HG03575 (cell line): ENCODE measurements around the gene LHX3.
A peak's percentile ranks its signal among the peaks of the same experiment; 100 is the strongest.

Experiments
- ATAC-seq: cut with Tn5 transposase; IDR thresholded peaks from one replicate; pipeline ENCODE4 v1.9.1; 2021; ENCODE audit not compliant: unreplicated experiment, insufficient number of reproducible peaks, low FRiP score; ENCODE audit errors: extremely low read depth

The LHX3 gene

GRCh38 chr9:136229096-136230065, 24.5 kb upstream of the LHX3 start:
- ATAC-seq, result no peak

DNA sequence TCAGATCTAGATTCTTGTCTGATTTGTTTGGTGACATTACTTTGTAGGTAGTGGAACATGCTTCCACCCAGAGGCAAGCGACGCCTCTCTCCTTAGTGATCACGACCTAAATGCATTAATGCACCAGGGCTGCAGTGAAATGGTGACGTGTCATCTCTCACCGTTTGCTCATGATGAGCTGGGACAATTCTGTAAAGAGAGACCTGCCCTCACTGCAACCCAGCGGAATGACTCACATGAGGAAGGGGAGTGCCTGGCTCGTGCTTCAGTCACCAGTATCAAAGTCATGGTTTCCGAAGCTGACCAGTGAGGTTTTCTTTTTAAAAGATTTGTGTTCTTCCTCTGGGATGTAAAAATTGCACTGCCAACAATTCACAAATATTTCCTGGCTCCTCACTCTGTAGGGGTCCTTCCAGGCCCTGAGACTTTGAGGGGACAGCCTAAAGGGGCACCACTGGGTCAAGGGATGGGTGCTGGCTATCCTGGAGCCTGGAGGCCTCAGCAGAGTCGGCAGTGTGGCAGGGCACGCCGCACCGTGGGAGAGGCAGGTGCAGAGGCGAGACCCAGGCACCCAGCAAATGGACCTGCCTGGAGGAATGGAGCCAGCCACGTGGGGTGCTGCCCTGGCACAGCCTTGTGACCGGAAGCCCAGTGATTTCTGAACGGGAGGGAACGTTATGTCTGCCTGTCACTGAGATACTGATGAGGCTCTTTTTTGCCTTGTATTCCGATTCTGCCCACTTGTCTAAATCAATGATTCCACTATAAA, 23.4 kb upstream of the LHX3 start:
- no peak for ATAC-seq

DNA sequence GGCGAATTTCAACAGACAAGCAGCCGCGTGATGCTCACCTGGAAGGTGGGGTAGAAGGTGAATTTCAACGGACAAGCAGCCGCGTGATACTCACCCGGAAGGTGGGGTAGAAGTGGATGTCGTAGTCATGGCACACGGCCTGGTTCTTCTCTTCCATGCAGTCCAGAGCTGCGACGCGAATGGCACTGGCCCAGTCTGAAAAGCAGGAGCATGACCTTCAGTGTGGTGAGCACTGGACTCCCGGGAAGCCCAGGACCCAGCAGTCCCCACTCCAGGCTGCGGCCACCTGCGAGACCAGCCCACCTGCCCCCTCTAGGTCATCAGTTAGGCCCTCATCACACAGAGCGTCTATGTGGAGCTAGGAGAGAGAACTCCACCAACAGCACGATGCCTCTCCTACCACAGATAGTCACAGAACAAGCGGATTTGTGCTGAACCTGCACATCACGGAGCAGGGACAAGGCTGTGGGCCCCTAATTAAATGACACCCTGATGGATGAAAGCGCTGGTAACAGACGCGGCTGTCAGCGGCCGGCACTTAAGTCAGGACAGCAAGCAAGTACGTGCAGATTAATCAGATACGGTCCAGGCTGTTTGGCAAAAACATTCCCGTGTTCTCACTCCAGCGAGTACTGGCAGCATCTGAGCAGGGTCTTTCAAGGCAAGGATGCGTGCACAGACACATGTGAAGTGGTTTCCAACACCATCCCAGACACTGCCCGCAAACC, 21.9 kb upstream of the LHX3 start:
- ATAC-seq, result no peak

- ATAC-seq, result peak; percentile 41
Observed at GRCh38 chr9:136225748-136226679, 21.1 kb upstream of the LHX3 start.

DNA sequence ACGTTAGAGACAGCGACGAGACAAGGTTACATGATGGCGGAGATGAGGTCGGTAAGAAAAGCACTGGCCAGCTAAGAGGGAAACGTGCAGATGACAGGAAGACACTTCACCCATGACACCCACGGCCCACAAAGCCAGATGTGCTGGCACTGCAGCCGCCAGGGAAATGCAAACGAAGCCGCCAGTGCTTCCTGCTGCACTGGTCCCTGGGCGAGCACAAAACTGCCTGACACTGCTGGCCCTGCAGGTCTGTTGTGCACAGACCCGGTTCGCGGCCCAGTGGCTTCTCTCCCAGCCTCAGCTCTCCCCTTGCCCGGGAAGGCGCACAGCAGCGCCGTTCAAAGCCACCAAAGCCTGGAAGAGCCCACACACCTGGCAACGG, 20.4 kb upstream of the LHX3 start:
- ATAC-seq, result no peak

DNA sequence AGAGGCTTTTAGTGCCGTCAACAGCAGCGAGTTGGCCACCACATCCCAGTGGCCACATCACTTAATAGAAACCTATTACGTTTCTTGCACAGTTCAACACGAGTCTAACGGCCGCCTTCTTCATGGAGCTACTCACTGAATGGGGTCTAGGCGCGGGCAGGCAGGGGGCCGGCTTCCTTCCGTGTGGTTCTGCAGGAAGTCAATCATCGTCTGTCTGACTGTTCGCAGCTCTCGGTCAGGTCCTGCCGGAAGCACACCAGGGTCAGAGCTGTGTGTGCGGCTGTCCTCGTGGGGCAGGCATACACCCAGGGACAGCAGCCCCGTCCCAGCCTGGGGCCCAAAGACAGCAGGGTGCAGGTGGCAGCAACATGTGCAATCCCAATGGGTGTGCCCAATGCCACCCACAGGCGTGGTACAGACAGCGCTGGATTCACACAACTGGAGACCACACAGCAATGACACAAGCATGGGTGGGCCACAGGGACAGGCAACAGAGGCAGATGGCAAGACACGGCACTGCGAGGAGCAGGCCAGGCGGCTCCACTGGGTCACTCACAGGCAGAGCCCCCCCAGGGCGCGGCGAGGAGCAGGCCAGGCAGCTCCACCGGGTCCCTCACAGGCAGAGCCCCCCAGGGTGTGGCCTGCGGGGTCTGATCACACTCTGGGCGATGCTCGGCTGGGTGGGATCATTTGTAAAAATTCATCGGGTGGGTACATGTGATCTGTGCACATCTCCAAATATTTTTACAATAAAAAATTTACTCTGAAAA, 19.1 kb upstream of the LHX3 start:
- no peak for ATAC-seq

DNA sequence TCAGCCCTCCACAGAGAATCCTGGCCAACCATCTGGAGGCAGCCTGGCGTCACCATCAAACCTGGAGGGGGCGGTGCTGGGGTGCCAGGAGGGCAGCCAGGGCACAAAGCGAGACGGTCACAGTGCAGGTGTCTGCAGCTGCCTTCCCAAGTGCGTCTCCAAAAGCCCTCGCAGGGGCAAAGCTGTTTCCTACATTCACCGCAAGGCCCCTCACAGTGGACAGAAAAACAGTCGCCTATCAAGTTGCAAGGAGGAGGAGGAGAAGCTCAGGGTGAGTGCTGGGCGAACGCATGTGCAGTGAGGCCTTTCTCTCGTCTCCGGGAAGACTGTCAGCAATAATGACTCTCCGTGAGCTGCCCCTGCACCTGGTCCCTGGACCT, 18.0 kb upstream of the LHX3 start:
- ATAC-seq, result no peak

- ATAC-seq, result no peak
Observed at GRCh38 chr9:136222166-136222905, 17.4 kb upstream of the LHX3 start.

GRCh38 chr9:136220017-136220729, 15.2 kb upstream of the LHX3 start:
- ATAC-seq, result no peak

DNA sequence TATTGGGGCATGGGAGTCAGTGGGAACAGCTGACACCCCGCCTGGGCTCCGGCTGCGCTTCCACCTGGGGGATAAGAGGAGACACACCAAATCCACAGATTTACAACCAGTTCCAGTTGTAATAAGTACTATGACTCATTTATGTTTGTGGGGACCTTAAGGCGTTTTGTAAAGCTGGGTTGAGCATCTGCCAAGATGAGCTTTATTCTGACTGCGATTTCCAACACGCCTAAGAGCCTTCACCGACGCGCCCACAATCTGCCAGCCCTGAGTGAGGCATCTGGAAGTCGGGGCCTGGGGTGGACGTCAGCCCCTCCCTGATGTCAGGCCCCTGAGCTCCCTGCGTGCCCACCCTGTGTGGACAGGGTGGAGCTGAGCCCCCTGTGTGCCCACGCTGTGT, 14.3 kb upstream of the LHX3 start:
- ATAC-seq, result no peak

GRCh38 chr9:136218673-136219072, 13.7 kb upstream of the LHX3 start:
- ATAC-seq, result no peak

DNA sequence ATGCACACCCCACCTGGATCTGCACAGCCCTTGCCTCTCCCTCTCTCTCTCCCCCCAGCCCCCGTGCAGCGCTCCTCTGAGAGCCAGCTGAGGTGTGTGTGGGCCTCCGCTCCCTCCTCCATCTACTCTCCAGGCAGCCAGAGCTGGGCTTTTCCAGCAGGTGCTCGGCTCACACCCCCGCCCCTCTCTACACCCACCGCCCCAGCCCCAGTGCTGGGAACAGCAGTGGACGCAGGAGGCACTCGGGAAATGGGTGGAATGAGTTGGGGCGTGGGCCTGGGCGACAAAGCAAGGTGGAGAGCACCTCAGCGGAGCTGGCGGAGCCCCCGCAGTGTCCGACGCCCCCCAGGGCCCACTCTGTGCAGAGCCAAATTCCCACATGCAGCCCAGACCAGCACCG, 13.3 kb upstream of the LHX3 start:
- no peak for ATAC-seq

DNA sequence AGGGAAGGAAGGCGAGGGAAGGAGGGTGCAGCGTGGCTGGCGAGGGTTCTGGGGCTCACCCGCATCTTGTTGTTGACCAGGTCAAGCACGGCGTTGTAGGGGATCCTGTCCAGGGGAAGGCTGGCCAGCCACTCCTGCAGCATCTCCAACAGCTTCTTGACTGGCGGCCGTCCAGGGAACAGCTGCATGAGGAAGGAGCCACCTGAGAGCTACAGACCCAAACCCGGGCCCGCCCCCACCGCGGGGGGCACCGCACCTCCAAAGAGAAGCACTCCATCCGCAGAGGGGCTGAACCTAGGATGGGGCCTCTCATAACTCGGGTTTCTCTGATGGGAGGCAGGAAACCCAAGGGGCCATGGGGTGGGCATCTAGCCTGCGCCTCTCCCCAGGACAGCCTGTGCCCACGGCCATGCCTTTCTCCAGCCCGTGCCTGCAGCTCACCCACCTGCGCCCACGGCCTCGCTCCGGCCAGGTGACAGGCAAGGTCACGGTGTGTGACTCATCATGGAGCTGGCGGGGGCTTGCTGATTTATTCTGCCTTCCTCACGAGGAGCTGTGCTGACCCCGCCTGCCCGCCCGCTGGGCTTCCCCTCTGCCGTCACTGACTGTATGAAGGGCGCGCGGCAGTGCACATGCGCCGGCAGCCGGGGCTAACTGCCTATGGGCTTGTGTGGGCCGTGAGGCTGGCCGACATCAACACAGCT, 11.8 kb upstream of the LHX3 start:
- no peak for ATAC-seq

- no peak for ATAC-seq
Observed at GRCh38 chr9:136213733-136214132, 8.8 kb upstream of the LHX3 start.

DNA sequence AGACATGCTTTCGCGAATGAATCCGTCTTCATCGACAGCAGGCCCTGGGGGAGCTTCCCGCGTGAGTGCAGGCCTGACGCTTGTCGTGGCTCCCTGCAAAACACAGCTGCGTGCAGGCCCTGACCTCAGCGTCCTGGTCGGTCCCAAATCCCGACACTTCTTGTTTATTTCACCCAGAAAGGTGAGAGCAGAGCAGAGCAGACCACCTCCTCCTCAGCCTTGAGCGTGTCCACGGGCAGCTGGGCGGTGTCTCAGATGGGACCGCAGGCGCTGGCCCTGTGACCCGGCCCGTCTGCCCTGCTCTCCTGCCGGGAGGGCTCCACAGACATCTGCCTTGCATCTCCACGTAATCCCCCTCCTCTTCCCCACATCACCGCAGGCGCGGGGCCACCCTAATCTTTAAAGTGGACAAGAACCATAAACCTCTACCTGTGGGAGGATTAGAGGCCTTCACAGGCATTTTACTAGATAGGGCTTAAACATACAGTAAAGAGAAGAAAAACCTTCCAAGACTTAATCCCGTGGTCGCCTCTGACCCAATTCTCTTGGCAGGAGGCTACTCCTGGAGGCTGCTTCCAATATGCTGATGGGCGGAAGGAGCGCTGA, 7.5 kb upstream of the LHX3 start:
- ATAC-seq, result no peak
